H1 (cell line): ENCODE results near the gene NKPD1. TPM values are rescaled to one million over a fixed set of nuclear protein-coding genes. Genes with fewer than 3 reads are reported as not detected.

Experiments used
- CBX5 ChIP-seq: fragments of 300-800, 300-1000 bp; sonication (generic); IDR thresholded peaks from 2 replicates; pipeline ENCODE4 v1.7.1; 2016; ENCODE audit warnings: antibody characterized with exemption, low read length, low read depth
- EP300 ChIP-seq, 2 experiments: IDR thresholded peaks; 1 replicate in 1 of 2; 2 replicates in 1 of 2; pipeline ENCODE4 v1.6.1; 2011 to 2012; ENCODE audit warnings: low read depth in 2 of 2, low read length in 2 of 2, mild to moderate bottlenecking in 2 of 2, borderline replicate concordance in 1 of 2, inconsistent platforms in 1 of 2, moderate library complexity in 1 of 2
- MAFK ChIP-seq: IDR thresholded peaks from 2 replicates; pipeline ENCODE4 v1.6.1; 2012; ENCODE audit warnings: low read depth, mild to moderate bottlenecking, improper control_type of control experiment, low read length
- MAX ChIP-seq: IDR thresholded peaks from 2 replicates; pipeline ENCODE4 v1.6.1; 2012; ENCODE audit warnings: inconsistent platforms
- PHF8 ChIP-seq: fragments of 200-600 bp; sonication (generic); conservative IDR thresholded peaks from 2 replicates; pipeline ENCODE4 v1.7.1; 2012; ENCODE audit warnings: low read depth, mild to moderate bottlenecking, inconsistent platforms, low read length, moderate library complexity
- SIX5 ChIP-seq: IDR thresholded peaks from 2 replicates; pipeline ENCODE4 v1.6.1; 2011; ENCODE audit warnings: mild to moderate bottlenecking, low read depth, low read length
- SUZ12 ChIP-seq: fragments of 200-600 bp; sonication (generic); IDR thresholded peaks from 2 replicates; pipeline ENCODE4 v1.6.1; 2012; ENCODE audit warnings: mild to moderate bottlenecking, inconsistent platforms, low read length, moderate library complexity, mixed read lengths
- YY1 ChIP-seq: IDR thresholded peaks from 2 replicates; pipeline ENCODE4 v1.6.1; 2011; ENCODE audit warnings: low read depth, mild to moderate bottlenecking, low read length
- polyA plus RNA-seq, 7 experiments: library from polyadenylated mRNA; depleted of rRNA in 3 of 7; stranded (reverse) in 5 of 7; unstranded in 2 of 7; fragments of >200 nt in 5 of 7; fragments of 200-250 nt in 2 of 7; gene quantifications; 1 replicate in 5 of 7; 2 replicates in 1 of 7; 4 replicates in 1 of 7; pipeline versions ENCODE4 v1.2.1 to v1.2.3, GENCODE V29; 2011 to 2013; ENCODE audit warnings: missing spikeins in 2 of 7, mixed read lengths in 2 of 7
- total RNA-seq: library from RNA; stranded (reverse); fragmentation: NEBNext Ultra II Directional; extraction: Animal tissue kit (Norgen Biotek cat#: 25700); gene quantifications from 2 replicates; pipeline ENCODE4 v1.2.1, GENCODE V29; 2021

The NKPD1 gene
- total and polyA plus RNA-seq, 2 of the 8 experiments (the other 6 are each of a cell fraction or from before 2014, with no cell fraction given) = 0.30 to 0.39 TPM

- TF ChIP-seq MAX (peak; percentile 92), PHF8 (no peak), SIX5 (no peak), MAFK (no peak), SUZ12 (peak; percentile 35; the same call in 1 of the 2 replicates), YY1 (0 out of 2 replicates have a peak, but pooled peaks have one; percentile 6), EP300 (IDR thresholded peaks at IDR 0.05; ENCODE audit: borderline replicate concordance in 1 of 2, low read depth in 2 of 2, low read length in 2 of 2) (no peak), CBX5 (no peak)
These were observed 7.3 kb downstream of the NKPD1 start (continued) for GRCh38 chr19:45153339-45154063.
